Epithelial cell of proximal tubule (primary cell): ENCODE results near the gene ISM1. TPM values are rescaled to one million over a fixed set of nuclear protein-coding genes. Genes with fewer than 3 reads are reported as not detected.

Experiments used
- DNase-seq: peaks from one replicate; pipeline ENCODE4 v3.0.0-alpha.2; 2011; ENCODE audit warnings: low read depth
- H3K4me3 ChIP-seq: 2 replicates; pipeline ENCODE4 v1.5.1; 2011; ENCODE audit warnings: low read depth, mild to moderate bottlenecking, low read length
- CTCF ChIP-seq: conservative IDR thresholded peaks from 2 replicates; pipeline ENCODE4 v1.5.1; 2012; ENCODE audit warnings: low read depth, mild to moderate bottlenecking, low read length
- total RNA-seq: library from RNA; depleted of rRNA; stranded (reverse); fragments of >200 nt; gene quantifications from 2 replicates; pipeline ENCODE4 v1.2.3, GENCODE V29; 2015

Gene ISM1
- total RNA-seq, 1 donor from 2014 or later: 0.06 TPM

- H3K4me3 ChIP-seq: no peak overlapping the region
- DNase-seq: peak; percentile 62
- TF ChIP-seq CTCF: no peak
These were observed 117.9 kb downstream of the ISM1 start for GRCh38 chr20:13338999-13339411.

GRCh38 chr20:13340088-13340487 lies 119.0 kb downstream of the ISM1 start:
- DNase-seq: no peak
- no peak overlapping the region for H3K4me3 ChIP-seq
- TF ChIP-seq CTCF: no peak

GRCh38 chr20:13341737-13342393 lies 120.8 kb downstream of the ISM1 start:
- no peak for TF ChIP-seq CTCF
- no peak for DNase-seq
- H3K4me3 ChIP-seq: no peak overlapping the region

GRCh38 chr20:13342469-13343242 lies 121.6 kb downstream of the ISM1 start:
- no peak for DNase-seq
- H3K4me3 ChIP-seq: no peak overlapping the region
- no peak for TF ChIP-seq CTCF

GRCh38 chr20:13344671-13345070 lies 123.6 kb downstream of the ISM1 start:
- TF ChIP-seq CTCF: no peak
- no peak for DNase-seq
- no peak overlapping the region for H3K4me3 ChIP-seq

- no peak for DNase-seq
- no peak for TF ChIP-seq CTCF
- no peak overlapping the region for H3K4me3 ChIP-seq
These were observed 127.5 kb downstream of the ISM1 start for GRCh38 chr20:13348311-13349234.
